K562 (cell line): ENCODE data around the gene ZDHHC3. TPM values are rescaled to one million over a fixed set of nuclear protein-coding genes. Genes with fewer than 3 reads are reported as not detected.

Source experiments
- CBX3 ChIP-seq, 2 experiments: IDR thresholded peaks; 1 replicate in 1 of 2; 2 replicates in 1 of 2; pipeline ENCODE4 v1.6.1; 2012; ENCODE audit warnings: inconsistent platforms in 2 of 2, low read length in 2 of 2, borderline replicate concordance in 1 of 2, control low read depth in 1 of 2
- CEBPG ChIP-seq, 3 experiments: fragments of 200-800 bp in 1 of 3; sonication (Bioruptor generic) in 1 of 3; sonication (generic) in 1 of 3; formaldehyde crosslinking in 1 of 3; IDR thresholded peaks in 2 of 3; conservative IDR thresholded peaks in 1 of 3; 2 replicates each; pipeline versions ENCODE4 v1.6.1 to v1.8.0; 2016 to 2022; ENCODE audit warnings: missing compliant biosample characterization in 2 of 3, missing genetic modification characterization in 2 of 3, mild to moderate bottlenecking in 1 of 3, missing genetic modification reagents in 1 of 3
- COPS2 ChIP-seq: fragments of 450-650 bp; conservative IDR thresholded peaks from 2 replicates; pipeline ENCODE4 v1.6.1; 2016; ENCODE audit warnings: mild to moderate bottlenecking, moderate library complexity
- HNRNPLL ChIP-seq: fragments of 200-400 bp; formaldehyde crosslinking; IDR thresholded peaks from 2 replicates; pipeline ENCODE4 v1.6.1; 2017; ENCODE audit warnings: low read length, low read depth, mild to moderate bottlenecking; ENCODE audit not compliant: poor library complexity, severe bottlenecking
- ILK ChIP-seq: fragments of 450-650 bp; IDR thresholded peaks from 2 replicates; pipeline ENCODE4 v1.6.1; 2016; ENCODE audit warnings: missing genetic modification characterization, low read depth, mild to moderate bottlenecking, missing compliant biosample characterization, moderate library complexity, borderline replicate concordance
- IRF1 ChIP-seq: sonication (generic); formaldehyde crosslinking; IDR thresholded peaks from 2 replicates; pipeline ENCODE4 v1.8.0; 2022; ENCODE audit warnings: missing genetic modification reagents, mild to moderate bottlenecking, borderline replicate concordance
- NR4A1 ChIP-seq, 2 experiments: fragments of 250-450 bp in 1 of 2; fragments of 450-650 bp in 1 of 2; sonication (Bioruptor Pico) in 1 of 2; IDR thresholded peaks; 2 replicates each; pipeline versions ENCODE4 v1.4.0 to v1.6.1; 2016 to 2020; ENCODE audit warnings: mild to moderate bottlenecking in 2 of 2, missing compliant biosample characterization in 1 of 2, missing genetic modification characterization in 1 of 2, moderate library complexity in 1 of 2
- POLR3A ChIP-seq: IDR thresholded peaks from 2 replicates; pipeline ENCODE4 v1.6.1; 2011; ENCODE audit warnings: borderline replicate concordance, mild to moderate bottlenecking, moderate library complexity; ENCODE audit not compliant: insufficient read length, insufficient read depth; ENCODE audit errors: extremely low read depth
- PTTG1 ChIP-seq: fragments of 450-650 bp; IDR thresholded peaks from 2 replicates; pipeline ENCODE4 v1.6.1; 2016; ENCODE audit warnings: low read depth, mild to moderate bottlenecking, missing genetic modification characterization, missing compliant biosample characterization
- TCF7 ChIP-seq: sonication (generic); IDR thresholded peaks from 2 replicates; pipeline ENCODE4 v1.6.1; 2016; ENCODE audit warnings: antibody characterized with exemption, borderline replicate concordance
- THRAP3 ChIP-seq: fragments of 450-650 bp; IDR thresholded peaks from 2 replicates; pipeline ENCODE4 v1.6.1; 2016; ENCODE audit warnings: mild to moderate bottlenecking, inconsistent platforms, borderline replicate concordance
- TSC22D4 ChIP-seq: fragments of 450-650 bp; IDR thresholded peaks from 2 replicates; pipeline ENCODE4 v1.6.1; 2016; ENCODE audit warnings: missing genetic modification characterization, missing biosample characterization, control low read depth
- U2AF2 ChIP-seq: fragments of 200-400 bp; formaldehyde crosslinking; optimal IDR thresholded peaks from 2 replicates; pipeline ENCODE3; 2017; ENCODE audit warnings: low read depth, mild to moderate bottlenecking, low read length
- ZBTB17 ChIP-seq: fragments of 450-650 bp; formaldehyde crosslinking; IDR thresholded peaks from 2 replicates; pipeline ENCODE4 v1.4.0; 2020; ENCODE audit warnings: mild to moderate bottlenecking
- ZFP30 ChIP-seq: fragments of 250-450 bp; sonication (Bioruptor Pico); IDR thresholded peaks from 2 replicates; pipeline ENCODE4 v1.8.0; 2022; ENCODE audit warnings: moderate library complexity, mild to moderate bottlenecking, inconsistent platforms, borderline replicate concordance
- ZMIZ1 ChIP-seq, 2 experiments: fragments of 150-350 bp in 1 of 2; IDR thresholded peaks; 2 replicates each; pipeline ENCODE4 v1.6.1; 2012 to 2016; ENCODE audit warnings: low read depth in 2 of 2, low read length in 2 of 2, mild to moderate bottlenecking in 1 of 2, moderate library complexity in 1 of 2
- ZNF217 ChIP-seq: sonication (generic); formaldehyde crosslinking; IDR thresholded peaks from 2 replicates; pipeline ENCODE4 v1.8.0; 2022; ENCODE audit warnings: mild to moderate bottlenecking, missing genetic modification reagents
- ZNF398 ChIP-seq: fragments of 250-450 bp; sonication (Bioruptor Pico); IDR thresholded peaks from 2 replicates; pipeline ENCODE4 v1.8.0; 2021; ENCODE audit warnings: moderate library complexity, mild to moderate bottlenecking, inconsistent platforms
- ZNF79 ChIP-seq: fragments of 250-450 bp; sonication (Bioruptor Pico); IDR thresholded peaks from 2 replicates; pipeline ENCODE4 v1.4.0; 2020; ENCODE audit warnings: low read depth, mild to moderate bottlenecking, moderate library complexity
- polyA plus RNA-seq, 8 experiments: library from polyadenylated mRNA; depleted of rRNA in 4 of 8; stranded (reverse) in 5 of 8; unstranded in 3 of 8; fragments of >200 nt; fragmentation: Nextera tagmentation in 2 of 8; fragmentation: Illumina TruSeq in 1 of 8; extraction: Ambion mirVana in 2 of 8; extraction: Trizol in 1 of 8; gene quantifications; 2 replicates each; pipeline versions ENCODE4 v1.2.1 to v1.2.3, GENCODE V29; 2011 to 2014; ENCODE audit warnings: inconsistent platforms in 1 of 8, missing spikeins in 1 of 8
- total RNA-seq, 7 experiments: library from RNA; depleted of rRNA in 6 of 7; stranded (reverse); fragments of >200 nt in 6 of 7; fragmentation: Illumina TruSeq in 2 of 7; extraction: Trizol in 2 of 7; gene quantifications; 2 replicates each; pipeline versions ENCODE4 v1.2.1 to v1.2.3, GENCODE V29; 2011 to 2021; ENCODE audit warnings: low replicate concordance in 1 of 7

Gene ZDHHC3
- total and polyA plus RNA-seq, 9 of the 15 experiments (the other 6 are each of a cell fraction or from before 2014, with no cell fraction given): 10.3 to 120 (median 67.2) TPM

GRCh38 chr3:44976002-44976815 is at the start of gene ZDHHC3, which contains the start of gene EXOSC7 (continued):
- TF ChIP-seq POLR3A (no peak), NR4A1 (CRISPR knock-in tag; IDR thresholded peaks at IDR 0.05) (peak; percentile 76; the same call in 1 of the 2 replicates), NR4A1 (tag; IDR thresholded peaks at IDR 0.05) (no peak), ZMIZ1 (IDR thresholded peaks at IDR 0.05; ENCODE audit: low read depth in 2 of 2, low read length in 2 of 2) (no peak), ZNF398 (CRISPR knock-in tag) (no peak), COPS2 (no peak), CEBPG (CRISPR knock-in tag; IDR thresholded peaks at IDR 0.05) (no peak; the same call in 1 of the 2 replicates), CEBPG (tag; conservative IDR thresholded peaks at IDR 0.05 in 1 of 2, IDR thresholded peaks at IDR 0.05 in 1 of 2) (no peak), IRF1 (CRISPR knock-in tag) (no peak), HNRNPLL (peak; percentile 45), ZNF217 (no peak), ILK (tag) (no peak), PTTG1 (no peak), ZFP30 (no peak), ZBTB17 (CRISPR knock-in tag) (no peak; the same call in 1 of the 2 replicates), TSC22D4 (tag) (no peak), CBX3 (IDR thresholded peaks at IDR 0.05; ENCODE audit: borderline replicate concordance in 1 of 2, low read length in 2 of 2) (no peak; a peak in 1 of 3 replicates), ZNF79 (CRISPR knock-in tag) (no peak), TCF7 (no peak), U2AF2 (no peak), THRAP3 (no peak)
